Mammary epithelial cell (primary cell): ENCODE results near the gene AGFG2.

ENCODE experiments used
- EZH2 ChIP-seq: IDR thresholded peaks from 2 replicates; pipeline ENCODE4 v1.6.1; 2012; ENCODE audit warnings: low read length, inconsistent platforms, borderline replicate concordance
- TF ChIP-seq, protein P1 (sequence below), 2 donors: IDR thresholded peaks in 1 of 2; conservative IDR thresholded peaks in 1 of 2; 2 replicates each; pipeline ENCODE4 v1.5.1; 2011 to 2012; ENCODE audit warnings: inconsistent platforms in 2 of 2, low read length in 2 of 2, mild to moderate bottlenecking in 2 of 2, control low read depth in 1 of 2, low read depth in 1 of 2; ENCODE audit not compliant: insufficient read depth in 1 of 2; ENCODE audit errors: extremely low read depth in 1 of 2

DNA sequence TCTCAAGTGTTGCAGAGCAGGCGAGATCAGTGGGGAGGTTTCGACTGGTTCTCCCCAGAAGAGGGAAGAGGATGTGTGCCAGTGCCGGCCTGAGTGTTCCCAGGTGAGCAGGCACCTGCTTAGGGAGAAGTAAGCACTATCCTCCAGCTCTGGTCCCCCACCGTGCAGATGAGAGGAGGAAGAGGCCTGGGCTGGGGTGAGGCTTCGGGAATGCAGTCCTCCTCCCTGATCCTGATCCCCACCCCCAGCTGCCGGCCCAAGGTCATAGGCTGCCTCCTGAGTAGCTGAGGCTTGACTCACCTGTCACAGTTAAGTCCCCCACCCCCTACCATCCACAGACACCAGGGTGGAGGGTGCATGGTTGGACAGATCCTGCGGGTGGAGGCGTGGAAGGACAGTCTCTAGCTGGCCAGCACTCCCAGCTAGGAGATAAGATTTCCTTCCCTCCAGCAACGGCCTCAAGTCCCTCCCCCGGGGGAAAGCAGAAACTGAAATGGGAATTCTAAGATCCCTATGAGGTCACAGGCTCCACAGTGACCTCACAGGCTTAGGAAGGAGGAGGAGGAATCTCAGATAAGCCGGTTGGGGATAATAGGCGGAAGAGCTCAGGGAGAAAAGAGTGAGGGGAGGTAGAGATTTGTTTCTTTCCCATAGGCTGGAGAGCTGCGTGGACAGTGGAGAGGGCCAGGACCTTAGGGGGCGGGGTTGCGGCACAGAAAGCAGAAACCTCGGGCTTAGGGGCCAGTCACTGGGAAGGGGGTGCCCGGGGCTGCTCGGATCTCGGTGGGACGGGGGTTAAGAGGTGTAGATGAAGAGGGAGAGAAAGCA, 45.9 kb downstream of the AGFG2 start:
- TF ChIP-seq, protein P1, sequence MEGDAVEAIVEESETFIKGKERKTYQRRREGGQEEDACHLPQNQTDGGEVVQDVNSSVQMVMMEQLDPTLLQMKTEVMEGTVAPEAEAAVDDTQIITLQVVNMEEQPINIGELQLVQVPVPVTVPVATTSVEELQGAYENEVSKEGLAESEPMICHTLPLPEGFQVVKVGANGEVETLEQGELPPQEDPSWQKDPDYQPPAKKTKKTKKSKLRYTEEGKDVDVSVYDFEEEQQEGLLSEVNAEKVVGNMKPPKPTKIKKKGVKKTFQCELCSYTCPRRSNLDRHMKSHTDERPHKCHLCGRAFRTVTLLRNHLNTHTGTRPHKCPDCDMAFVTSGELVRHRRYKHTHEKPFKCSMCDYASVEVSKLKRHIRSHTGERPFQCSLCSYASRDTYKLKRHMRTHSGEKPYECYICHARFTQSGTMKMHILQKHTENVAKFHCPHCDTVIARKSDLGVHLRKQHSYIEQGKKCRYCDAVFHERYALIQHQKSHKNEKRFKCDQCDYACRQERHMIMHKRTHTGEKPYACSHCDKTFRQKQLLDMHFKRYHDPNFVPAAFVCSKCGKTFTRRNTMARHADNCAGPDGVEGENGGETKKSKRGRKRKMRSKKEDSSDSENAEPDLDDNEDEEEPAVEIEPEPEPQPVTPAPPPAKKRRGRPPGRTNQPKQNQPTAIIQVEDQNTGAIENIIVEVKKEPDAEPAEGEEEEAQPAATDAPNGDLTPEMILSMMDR (conservative IDR thresholded peaks at IDR 0.05 in 1 of 2, IDR thresholded peaks at IDR 0.05 in 1 of 2; ENCODE audit: extremely low read depth in 1 of 2, insufficient read depth in 1 of 2, low read depth in 1 of 2, low read length in 2 of 2), result no peak
- no peak for TF ChIP-seq EZH2
